ENCODE data around the gene EP400.
A peak's percentile ranks its signal among the peaks of the same experiment; 100 is the strongest.

EP400 gene, protein sequence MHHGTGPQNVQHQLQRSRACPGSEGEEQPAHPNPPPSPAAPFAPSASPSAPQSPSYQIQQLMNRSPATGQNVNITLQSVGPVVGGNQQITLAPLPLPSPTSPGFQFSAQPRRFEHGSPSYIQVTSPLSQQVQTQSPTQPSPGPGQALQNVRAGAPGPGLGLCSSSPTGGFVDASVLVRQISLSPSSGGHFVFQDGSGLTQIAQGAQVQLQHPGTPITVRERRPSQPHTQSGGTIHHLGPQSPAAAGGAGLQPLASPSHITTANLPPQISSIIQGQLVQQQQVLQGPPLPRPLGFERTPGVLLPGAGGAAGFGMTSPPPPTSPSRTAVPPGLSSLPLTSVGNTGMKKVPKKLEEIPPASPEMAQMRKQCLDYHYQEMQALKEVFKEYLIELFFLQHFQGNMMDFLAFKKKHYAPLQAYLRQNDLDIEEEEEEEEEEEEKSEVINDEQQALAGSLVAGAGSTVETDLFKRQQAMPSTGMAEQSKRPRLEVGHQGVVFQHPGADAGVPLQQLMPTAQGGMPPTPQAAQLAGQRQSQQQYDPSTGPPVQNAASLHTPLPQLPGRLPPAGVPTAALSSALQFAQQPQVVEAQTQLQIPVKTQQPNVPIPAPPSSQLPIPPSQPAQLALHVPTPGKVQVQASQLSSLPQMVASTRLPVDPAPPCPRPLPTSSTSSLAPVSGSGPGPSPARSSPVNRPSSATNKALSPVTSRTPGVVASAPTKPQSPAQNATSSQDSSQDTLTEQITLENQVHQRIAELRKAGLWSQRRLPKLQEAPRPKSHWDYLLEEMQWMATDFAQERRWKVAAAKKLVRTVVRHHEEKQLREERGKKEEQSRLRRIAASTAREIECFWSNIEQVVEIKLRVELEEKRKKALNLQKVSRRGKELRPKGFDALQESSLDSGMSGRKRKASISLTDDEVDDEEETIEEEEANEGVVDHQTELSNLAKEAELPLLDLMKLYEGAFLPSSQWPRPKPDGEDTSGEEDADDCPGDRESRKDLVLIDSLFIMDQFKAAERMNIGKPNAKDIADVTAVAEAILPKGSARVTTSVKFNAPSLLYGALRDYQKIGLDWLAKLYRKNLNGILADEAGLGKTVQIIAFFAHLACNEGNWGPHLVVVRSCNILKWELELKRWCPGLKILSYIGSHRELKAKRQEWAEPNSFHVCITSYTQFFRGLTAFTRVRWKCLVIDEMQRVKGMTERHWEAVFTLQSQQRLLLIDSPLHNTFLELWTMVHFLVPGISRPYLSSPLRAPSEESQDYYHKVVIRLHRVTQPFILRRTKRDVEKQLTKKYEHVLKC (N-terminal part only)

DNA sequence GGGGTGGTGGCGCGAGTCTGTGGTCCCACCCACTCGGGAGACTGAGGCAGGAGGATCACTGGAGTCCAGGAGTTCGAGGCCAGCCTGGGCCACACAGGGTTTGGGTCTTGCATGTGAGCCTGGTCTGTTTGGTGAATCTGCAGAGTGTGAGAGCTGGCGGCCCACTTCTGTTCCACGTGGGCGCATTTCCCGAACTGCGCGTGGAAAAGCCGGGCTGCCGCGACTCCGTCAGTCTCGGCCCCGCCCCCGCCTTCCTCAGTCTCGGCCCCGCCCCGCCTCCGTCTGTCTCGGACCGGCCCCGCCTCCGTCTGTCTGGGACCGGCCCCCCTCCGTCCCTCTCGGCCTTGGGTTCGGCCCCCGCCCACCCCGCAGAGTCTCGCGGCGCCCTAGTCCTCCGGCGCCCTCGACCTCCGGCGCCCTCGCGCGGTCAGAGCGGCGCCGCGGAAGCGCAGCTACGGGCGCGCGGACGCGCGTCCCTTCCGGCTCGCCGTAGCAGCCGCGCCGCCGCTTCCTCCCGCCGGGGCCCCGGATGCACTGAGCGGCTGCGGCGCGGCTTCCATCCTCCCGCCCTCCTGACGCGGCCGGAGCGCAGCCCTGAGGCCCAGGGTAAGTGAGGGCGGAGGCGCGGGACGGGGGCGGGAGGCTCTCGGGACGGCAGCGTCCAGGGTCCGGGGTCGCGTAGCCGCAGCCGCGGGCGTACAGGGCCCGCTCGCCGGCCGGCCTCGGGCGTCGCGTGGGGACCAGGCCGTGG is at the start of gene EP400:
TSS of gene EP400 (plus strand) at position 512 of the 751 bp plus-strand sequence. CDS start 10,678 bp downstream, outside the sequence.
- DNase-seq: peak; percentile 36

DNA sequence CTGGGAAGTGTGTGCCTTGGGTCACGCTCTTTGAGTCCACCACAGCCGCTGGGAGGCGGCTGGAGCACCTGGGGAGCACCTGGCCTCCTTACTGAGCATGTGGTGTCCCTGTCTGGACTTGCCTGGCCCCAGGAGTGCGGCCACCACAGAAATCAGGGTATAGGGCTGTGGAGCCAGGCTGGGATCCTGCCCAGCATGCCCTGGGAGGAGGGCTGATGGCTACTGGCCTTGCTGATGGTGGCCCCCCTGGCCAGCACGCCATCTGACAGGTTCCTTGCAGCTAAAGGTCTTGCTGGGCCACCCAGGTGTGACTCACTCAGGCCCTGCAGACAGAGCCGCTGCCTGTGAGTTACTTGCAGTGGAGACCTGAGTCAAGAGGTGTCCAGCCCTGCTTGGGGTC is 49.3 kb upstream of the EP400 start:
- no peak for DNase-seq

DNA sequence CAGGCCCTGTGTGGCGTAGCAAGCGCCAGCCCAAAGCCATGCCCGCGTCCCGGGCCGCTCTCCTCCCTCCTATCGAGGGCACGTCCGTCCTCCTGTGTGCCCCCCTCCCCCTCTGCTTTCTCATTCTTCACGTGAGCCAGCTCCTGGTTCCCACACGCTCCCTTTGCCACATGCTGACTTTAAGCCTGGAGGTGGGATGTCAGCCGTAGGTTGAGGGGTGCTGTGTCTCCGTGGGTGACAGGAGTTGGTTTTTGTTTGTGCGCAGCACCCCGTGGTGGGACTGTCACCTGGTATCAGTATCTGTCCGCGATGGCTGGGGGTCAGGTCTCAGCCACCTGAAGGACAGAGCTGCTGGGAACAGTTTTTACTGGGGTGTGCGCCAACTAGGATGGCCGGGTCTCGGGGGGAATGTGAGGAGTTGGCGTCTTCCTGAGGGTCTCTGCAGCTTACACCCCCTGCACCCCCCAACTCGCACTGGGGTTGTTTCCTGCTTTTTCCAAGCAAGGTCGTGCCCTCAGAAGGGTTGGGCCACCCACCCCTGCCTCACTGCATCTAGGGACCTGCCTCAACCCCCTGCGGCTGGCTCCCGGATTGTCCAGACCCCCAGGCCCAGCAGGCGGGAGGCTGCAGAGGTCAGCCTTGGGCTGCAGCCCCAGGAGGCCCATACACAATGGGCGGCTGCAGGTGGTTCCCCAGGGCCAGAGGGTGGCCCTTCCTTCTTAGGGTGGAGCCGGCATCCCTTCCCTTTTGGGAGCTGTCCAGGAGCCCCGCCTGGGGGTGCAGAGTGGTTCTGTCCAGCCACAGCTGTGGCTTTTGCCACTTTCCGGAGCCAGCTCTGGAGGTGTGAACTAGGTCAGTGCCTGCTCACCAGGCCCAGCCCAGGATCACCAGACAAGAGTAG is 48.1 kb upstream of the EP400 start:
- DNase-seq: no peak

DNA sequence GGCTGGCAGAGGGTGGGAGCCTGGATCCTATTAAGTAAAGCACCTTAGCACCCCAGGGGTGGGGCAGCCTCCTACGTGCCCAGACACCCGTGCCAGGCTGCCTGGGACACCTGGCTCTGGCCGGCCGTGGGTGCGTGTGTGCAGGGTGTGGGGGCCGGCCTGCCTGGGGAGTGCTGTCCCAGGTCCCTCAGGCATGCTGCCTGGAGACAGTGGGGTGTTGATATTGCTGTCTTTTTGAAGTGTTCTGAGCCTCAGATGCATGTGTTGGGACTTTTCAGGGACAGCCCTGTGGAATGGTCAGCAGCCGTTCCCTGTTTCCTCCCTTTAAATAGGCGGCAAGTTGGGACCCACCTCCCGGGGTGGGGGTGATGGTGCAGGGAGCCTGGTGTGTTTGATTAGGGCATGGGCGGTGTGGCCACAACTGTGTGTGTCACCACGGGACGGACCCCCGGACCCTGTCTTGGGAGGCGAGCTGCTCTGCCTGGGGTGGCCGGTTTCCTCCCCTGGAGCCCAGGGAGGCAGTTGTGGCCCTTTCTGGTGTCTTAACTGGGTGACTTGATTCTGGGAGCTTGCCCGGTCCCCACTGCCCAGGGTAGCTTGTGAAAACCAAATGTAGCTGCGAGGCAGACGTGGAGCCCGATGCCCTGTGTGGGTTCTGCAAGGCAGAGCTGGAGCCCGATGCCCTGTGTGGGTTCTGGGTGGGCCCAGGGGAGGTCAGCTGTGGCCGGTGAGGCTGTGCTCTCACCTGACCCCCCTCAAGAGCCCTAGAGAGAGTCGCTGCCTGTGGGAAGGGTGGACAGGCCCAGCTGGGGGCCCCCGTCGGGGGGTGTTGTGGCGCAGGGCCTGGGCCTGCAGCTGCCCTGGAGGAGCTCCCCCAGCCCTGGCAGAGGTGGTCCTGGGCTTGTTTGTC is 47.2 kb upstream of the EP400 start:
- no peak for DNase-seq

DNA sequence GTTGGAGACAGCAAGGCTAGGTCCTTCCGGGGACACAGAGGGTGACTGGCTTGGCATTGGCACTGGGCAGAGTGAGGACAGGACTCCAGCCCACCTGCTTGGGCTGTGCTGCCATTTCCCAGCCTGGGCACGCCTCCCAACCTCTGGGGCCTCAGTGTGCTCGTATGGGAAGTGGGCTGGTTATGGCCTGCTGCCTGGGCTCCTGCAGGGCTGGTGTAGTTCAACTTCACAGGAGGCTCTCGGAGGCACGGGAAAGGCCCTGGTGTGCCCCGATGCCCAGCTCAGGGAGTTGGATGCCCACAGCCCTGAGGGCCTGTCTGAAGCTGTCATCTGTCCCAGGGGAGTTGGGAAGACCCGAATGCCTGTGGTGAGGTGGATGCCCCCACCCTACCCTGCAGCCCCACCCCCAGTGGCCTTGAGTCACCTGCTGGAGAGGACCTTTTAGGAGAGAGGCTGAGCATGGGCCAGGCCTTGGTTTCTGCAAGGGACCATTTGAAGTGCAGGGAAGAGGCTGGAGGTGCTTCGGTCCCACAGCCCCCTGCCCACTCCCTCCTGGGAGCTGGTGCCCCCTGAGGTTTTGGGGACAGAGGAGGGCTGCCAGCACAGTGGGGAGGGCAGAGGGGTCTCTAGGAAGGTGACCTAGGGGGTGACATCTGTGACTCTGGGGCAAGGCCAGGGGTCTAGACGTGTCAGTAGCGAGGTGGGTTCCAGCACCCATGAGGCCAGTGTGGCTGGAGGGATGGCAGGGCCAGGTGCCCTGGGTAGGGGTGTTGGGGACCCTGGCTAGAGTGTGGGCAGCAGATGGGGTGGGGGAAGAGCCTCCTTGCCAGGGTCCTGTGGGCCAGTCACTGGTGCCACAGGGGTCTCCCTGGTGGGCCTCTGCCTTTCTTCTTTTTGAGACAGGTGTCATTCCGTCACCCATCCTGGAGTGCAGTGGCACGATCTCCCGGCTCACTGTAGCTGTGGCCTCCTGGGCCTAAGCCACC is 46.2 kb upstream of the EP400 start:
- no peak for DNase-seq

DNA sequence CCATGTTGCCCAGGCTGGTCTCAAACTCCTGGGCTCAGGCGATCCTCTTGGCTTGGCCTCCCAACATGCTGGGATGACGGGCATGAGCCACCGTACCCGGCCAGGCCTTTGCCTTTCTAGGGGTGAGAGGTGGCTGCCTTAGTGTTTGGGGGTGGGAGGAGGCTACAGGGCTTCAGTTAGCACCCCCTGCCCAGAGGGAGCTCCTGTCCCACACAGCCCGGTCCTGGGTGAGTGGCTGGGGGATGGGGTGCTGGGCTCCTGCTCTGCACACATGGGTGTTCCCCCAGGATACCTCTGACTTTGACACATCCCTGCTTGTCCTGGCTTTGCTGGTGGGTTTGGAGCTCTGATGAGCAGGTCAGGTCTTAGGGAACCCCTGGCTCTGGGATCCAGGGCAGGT is 45.4 kb upstream of the EP400 start:
- no peak for DNase-seq

DNA sequence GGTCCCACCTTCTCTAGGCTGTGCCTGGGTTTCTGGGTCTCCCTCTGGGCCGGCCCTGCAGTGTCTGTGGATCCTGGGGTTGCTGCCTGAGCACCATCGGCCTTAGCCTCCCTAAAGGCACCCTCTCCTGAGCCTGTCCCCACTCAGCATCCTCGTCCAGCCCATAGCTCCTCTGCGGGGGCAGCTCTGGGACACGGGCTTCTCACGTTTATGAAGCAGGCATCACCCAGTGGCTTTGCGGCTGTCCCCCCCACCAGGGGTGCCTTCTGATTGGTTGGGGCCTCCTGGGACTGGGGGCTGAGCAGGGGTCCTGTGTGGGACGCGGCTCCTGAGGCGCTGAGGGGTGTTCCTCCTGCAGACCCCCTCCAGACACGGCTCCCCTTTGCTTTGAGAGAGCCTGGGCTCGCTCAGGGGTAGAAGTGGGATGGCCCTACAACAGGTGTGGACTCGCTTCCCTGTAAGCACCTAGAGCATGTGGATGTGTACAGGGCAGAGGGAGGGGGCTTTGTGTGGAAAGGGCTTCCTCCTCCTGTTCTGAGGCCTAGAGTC is 44.6 kb upstream of the EP400 start:
- DNase-seq: no peak

DNA sequence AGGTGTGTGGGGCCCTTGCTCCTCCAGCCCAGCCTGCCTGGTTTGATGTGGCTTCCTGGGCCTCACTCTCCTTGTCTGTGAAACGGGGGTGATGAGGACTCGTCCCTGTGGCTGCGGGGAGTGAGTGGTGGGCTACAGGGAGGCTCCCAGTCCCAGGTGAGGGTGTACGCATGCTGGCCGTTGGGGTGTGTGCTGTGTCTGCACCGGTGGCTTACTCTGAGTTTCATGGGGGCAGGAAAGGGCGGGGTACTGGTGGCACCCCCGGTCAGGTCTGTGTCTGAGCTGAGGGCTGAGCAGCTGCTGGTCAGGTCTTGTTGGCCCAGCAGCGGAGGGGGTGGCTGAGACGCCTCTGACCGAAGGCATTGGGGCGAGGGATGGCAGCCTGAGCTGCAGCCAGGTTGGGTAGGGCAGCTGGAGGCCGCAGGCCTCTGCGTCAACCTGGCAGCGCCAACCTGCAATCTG is 44.1 kb upstream of the EP400 start:
- no peak for DNase-seq

DNA sequence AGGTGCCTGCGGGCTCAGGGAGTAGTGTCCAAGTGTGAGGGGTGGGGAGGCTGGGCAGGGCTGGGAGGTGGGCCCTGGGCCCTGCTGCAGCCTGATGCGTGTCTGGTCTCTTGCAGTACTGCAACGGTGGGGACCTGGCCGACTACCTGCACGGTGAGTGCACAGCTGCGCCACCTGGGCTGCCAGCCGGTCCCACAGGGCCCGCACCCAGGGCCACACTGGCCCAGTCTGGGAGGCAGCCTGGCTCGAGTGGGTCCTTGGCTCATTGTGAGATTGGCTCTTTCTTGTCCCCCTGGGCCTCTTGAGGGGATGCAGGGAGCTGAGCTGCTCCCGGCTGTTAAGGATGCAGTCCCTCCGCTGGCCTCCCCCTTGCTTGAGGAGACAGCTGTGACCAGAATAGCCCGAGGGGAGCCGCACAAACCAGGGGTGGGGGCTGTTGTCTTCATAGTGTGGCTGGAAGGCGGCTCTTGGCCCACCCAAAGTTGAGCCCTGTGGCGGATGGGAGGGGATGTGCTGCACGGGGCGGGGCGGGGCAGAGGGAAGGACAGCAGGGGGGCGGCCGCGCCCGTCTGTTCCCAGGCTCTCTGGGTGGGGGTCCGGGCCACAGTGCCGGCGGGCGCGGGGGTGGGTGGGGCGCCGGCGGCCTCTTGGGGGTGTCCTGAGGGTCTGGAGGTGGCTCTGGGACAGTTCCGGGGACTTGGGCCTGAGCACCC is 42.2 kb upstream of the EP400 start:
- no peak for DNase-seq

DNA sequence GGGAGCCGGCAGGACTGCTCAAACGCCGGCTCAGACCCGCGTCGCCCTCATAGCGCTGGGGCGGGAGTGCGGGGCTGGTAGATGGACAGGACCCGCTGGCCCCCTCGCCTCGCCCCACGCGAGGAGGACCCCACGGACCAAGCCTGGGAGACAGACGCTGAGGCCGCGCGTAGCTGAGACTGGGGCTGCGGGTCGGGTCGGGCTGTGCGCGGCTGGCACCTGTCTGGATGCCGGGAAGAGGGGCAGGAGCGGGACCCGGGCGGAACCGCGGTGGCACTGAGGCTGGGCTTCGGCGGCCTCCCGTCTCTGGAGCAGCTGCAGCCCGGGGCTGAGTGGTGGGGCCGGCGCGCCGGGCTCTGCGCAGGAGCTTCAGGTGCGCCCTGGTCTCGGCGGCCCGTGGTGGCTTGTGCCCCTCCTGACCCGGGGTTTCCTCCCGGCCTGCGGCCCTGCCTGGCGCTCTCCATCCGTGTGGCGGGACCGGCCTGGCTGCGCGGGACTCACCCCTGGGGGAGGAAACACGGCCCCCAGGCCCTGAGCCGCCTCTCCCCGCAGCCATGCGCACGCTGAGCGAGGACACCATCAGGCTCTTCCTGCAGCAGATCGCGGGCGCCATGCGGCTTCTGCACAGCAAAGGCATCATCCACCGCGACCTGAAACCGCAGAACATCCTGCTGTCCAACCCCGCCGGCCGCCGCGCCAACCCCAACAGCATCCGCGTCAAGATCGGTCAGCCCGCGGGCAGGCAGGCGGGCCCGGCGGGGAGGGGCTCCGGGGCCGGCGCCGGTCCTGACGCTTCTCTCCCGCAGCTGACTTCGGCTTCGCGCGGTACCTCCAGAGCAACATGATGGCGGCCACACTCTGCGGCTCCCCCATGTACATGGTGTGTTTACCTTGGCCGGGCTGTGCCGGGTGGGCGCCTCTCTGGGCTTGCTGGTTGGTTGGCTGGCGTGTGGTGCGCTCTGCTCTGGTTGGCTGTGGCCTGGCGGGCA is 41.4 kb upstream of the EP400 start:
- DNase-seq: no peak

DNA sequence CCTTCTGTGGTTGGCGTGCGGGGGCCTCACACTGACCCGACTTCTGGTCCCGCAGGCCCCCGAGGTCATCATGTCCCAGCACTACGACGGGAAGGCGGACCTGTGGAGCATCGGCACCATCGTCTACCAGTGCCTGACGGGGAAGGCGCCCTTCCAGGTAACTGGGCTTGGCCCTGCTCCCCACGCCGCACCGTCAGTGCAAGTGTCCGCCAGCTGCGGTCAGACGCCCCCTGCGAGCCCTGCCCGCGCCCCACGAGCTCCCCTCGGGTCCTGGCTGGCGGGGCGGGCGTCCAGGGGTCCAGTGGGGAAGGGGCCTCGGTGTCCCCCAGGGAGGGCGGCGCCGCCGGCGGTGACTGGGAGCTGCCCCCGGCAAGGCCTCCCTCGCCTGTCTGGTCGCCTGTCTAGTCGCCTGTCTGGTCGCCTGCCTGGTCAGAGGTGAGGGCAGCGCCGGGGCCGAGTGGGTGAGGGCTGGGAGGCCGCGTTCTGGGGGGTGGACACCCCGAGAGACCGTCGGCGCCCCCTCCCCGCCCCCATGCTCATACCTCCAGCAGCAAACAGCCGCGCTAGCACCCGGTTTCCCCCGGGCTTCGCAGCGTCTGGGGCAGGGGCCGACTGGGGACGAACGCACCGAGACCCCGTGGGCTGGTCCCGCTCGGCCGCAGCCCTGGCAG is 40.5 kb upstream of the EP400 start:
- DNase-seq: no peak

DNA sequence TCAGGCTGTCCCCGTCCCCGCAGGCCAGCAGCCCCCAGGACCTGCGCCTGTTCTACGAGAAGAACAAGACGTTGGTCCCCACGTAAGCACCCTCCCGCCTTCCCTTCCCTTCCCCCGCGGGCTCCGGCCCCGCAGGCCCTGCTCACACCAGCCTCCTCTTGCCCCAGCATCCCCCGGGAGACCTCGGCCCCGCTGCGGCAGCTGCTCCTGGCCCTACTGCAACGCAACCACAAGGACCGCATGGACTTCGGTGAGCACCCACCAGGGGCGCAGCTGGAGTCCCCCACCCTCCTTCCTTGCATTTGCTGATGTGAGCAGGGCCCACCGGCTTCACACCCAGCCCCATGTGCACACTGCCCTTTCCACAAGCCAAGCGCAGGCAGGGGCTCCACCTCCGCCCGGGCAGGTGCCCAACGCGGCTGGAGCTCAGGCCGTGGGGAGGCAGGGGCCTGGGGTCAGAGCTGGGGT is 40.0 kb upstream of the EP400 start:
- DNase-seq: no peak

DNA sequence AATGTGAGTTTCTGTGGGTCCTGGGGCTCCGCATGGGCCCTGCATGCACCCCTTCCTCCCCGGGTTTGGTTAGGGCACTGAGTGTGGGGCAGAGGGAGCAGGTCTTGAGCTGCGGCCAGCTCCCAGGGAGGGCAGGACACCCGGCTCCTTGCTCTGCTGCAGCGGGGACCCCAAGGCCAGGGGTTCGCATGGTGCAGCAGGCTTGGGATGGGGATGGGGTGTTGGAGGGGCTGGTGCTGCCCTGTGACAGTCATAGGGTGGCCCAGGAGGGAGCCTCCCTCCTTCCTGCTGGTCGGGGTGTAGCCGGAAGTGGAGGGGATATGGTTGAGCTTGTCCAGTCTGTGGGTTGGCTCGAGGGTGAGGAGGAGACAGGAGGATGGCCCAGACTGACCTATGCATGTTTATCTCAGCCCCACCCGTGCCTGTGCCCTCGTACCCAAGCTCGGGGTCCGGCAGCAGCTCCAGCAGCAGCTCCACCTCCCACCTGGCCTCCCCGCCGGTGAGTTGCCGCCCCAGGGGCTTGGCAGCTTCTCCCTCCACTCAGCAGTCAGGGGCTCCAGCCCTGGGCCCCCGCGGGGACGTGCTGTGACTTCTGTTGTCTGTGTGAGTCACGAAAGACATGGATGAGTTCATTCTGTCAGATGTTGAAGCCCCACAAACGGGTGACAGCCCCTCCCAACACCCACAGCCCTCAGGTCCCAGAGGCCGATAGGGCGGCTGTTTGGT is 39.3 kb upstream of the EP400 start:
- DNase-seq: no peak

DNA sequence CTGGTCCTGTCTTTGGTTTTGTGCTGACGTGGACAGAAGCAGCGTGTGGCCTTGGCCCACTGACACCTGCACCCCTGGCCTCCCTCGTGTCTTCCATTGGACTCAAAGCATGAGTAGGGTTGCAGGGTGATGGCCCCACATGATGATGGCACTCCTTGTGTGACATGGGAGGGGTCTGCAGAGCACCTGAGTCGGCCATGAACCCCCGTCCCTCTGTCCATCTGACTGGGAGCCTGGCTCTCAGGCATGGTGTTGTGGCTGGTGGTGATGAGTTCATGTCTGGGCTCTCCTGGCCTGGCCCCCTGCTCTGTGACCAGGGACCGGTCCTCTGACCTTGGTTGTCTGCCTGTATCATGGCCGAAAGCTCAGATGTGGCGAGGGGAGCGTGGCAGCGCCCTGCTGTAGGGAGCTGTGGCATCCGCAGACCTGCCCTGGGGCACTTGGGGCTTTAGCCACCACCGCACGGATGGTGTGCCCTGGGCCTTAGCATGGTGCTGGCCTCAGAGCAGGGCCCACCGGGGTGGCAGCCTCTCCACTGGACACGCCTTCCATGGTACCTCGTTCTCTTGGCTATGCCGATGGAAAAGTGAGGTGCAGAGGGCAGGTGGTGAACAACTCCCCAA is 38.6 kb upstream of the EP400 start:
- DNase-seq: no peak
